ENCODE measurements around the gene WDR53.
"Not testable (repeated sequence)": the region's sequence is repeated elsewhere in the genome, so short reads cannot be mapped to it uniquely, and the experiment has no call there.

The WDR53 gene

DNA sequence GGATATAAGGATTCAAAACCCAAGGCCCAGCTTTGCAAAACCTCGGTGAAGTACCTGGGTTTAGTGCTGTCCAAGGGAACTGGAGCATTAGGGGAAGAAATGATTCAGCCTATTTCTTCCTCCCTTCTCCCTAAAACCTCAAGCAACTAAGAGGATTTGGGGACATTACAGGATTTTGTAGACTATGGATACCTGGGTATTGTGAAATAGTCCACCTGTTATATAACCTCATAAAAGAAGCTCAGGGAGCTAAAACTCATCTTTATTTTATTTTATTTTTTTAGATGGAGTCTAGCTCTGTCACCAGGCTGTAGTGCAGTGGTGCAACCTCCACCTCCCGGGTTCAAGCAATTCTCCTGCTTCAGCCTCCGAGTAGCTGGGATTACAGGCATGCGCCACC lies 44.5 kb downstream of the WDR53 start:
- POLR2A ChIA-PET, result interaction anchor here (0.6 kb wide), 1 partner anchor 17 kb away, joined by 5 read pairs; no protein-coding TSS in a partner anchor
- WGBS (ENCODE audit: insufficient coverage), result 100% methylated on average over 3 of the region's 4 CpGs
- H3K4me3 ChIP-seq (ENCODE audit: control insufficient read depth in 1 of 7, extremely low read depth in 1 of 7, insufficient read depth in 4 of 7, low read depth in 2 of 7, low read length in 6 of 7), result no peak overlapping the region

DNA sequence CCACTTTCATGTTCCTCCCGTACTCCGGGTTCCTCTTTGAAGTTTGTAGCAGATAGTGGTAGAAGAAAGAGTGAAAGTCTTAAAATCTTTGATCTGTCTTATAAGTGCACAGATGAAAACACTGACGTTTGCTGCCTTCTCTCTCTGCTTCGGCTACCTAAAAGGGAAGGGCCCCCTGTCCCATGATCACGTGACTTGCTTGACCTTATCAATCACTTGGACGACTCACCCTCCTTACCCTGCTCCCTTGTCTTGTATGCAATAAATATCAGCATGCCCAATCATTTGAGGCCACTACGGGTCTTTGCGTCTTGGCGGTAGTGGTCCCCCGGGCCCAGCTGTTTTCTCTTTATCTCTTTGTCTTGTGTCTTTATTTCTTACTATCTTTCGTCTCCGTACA lies 47.1 kb downstream of the WDR53 start:
- DNase-seq; H3K36me3 ChIP-seq (ENCODE audit: control insufficient read depth in 4 of 4, insufficient read depth in 4 of 4, low read length in 3 of 4); H3K4me1 ChIP-seq (ENCODE audit: control extremely low read depth in 1 of 4, control insufficient read depth in 4 of 4, insufficient read depth in 4 of 4, low read length in 3 of 4); POLR2A ChIA-PET; H3K27ac ChIP-seq (ENCODE audit: insufficient read depth in 1 of 2, low read depth in 1 of 2, low read length in 2 of 2, poor library complexity in 1 of 2, severe bottlenecking in 2 of 2); H3K4me3 ChIP-seq (ENCODE audit: control insufficient read depth in 1 of 7, extremely low read depth in 1 of 7, insufficient read depth in 4 of 7, low read depth in 2 of 7, low read length in 6 of 7); H3K27me3 ChIP-seq (replicated peaks in 2 of 5; ENCODE audit: control insufficient read depth in 4 of 5, insufficient read depth in 5 of 5, low read length in 4 of 5): not testable (repeated sequence)
- CTCF ChIA-PET, result interaction anchor here (1.0 to 5.4 kb wide), 4 partner anchors 32 to 69 kb away, joined by 3 to 49 read pairs (median 4); no protein-coding TSS in a partner anchor
- WGBS (ENCODE audit: insufficient coverage), result 95% methylated on average over 6 of the region's 12 CpGs
- peaks cover 0 to 56% (median 34%) of the 10 kb centered on the region in 5 experiments for H3K9me3 ChIP-seq (ENCODE audit: control extremely low read depth in 1 of 5, control insufficient read depth in 4 of 5, insufficient read depth in 2 of 5, low read depth in 1 of 5, low read length in 4 of 5)

More for the DNA sequence above, 44.5 kb downstream of the WDR53 start:
- DNase-seq, result no peak
- CTCF ChIA-PET, result interaction anchor here (0.6 to 5.4 kb wide), 12 partner anchors 14 to 256 kb away, joined by 3 to 49 read pairs (median 4); partner anchors contain the start of genes FBXO45 and WDR53
- Histone ChIP-seq H3K27me3 (replicated peaks in 2 of 5; ENCODE audit: control insufficient read depth in 4 of 5, insufficient read depth in 5 of 5, low read length in 4 of 5) (no peaks in the 10 kb centered on the region), H3K36me3 (ENCODE audit: control insufficient read depth in 4 of 4, insufficient read depth in 4 of 4, low read length in 3 of 4) (no peaks in the 10 kb centered on the region), H3K4me1 (ENCODE audit: control extremely low read depth in 1 of 4, control insufficient read depth in 4 of 4, insufficient read depth in 4 of 4, low read length in 3 of 4) (peaks cover 0 to 4% (median 3%) of the 10 kb centered on the region in 4 experiments), H3K27ac (ENCODE audit: insufficient read depth in 1 of 2, low read depth in 1 of 2, low read length in 2 of 2, poor library complexity in 1 of 2, severe bottlenecking in 2 of 2) (no peak overlapping the region), H3K9me3 (ENCODE audit: control extremely low read depth in 1 of 5, control insufficient read depth in 4 of 5, insufficient read depth in 2 of 5, low read depth in 1 of 5, low read length in 4 of 5) (peaks cover 0 to 34% (median 25%) of the 10 kb centered on the region in 5 experiments)

DNA sequence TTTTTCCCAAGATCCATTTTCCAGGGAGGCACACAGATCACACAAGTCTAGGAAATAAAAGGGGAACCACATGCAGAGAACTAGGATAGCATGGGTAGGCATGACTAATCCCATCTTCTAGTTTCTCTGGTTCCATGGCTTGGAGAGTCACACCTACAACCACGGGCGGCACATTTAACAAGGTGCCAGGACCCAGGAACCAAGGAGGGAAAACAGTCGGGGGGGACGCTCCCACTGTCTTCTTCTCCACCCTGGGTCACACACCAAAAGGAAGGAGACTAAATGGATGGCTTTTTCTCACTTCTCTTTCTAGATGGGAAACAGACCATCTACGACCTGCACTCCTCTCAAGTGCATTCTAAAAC lies 48.7 kb downstream of the WDR53 start:
- Histone ChIP-seq H3K27me3 (replicated peaks in 2 of 5; ENCODE audit: control insufficient read depth in 4 of 5, insufficient read depth in 5 of 5, low read length in 4 of 5) (no peaks in the 10 kb centered on the region), H3K4me1 (ENCODE audit: control extremely low read depth in 1 of 4, control insufficient read depth in 4 of 4, insufficient read depth in 4 of 4, low read length in 3 of 4) (no peaks in the 10 kb centered on the region), H3K4me3 (ENCODE audit: control insufficient read depth in 1 of 7, extremely low read depth in 1 of 7, insufficient read depth in 4 of 7, low read depth in 2 of 7, low read length in 6 of 7) (peak overlapping the region in 1 of 7 experiments; percentile 36), H3K36me3 (ENCODE audit: control insufficient read depth in 4 of 4, insufficient read depth in 4 of 4, low read length in 3 of 4) (no peaks in the 10 kb centered on the region), H3K27ac (ENCODE audit: insufficient read depth in 1 of 2, low read depth in 1 of 2, low read length in 2 of 2, poor library complexity in 1 of 2, severe bottlenecking in 2 of 2) (no peak overlapping the region), H3K9me3 (ENCODE audit: control extremely low read depth in 1 of 5, control insufficient read depth in 4 of 5, insufficient read depth in 2 of 5, low read depth in 1 of 5, low read length in 4 of 5) (peaks cover 0 to 58% (median 34%) of the 10 kb centered on the region in 5 experiments)
- 89% methylated on average over 3 of the region's 5 CpGs for WGBS (ENCODE audit: insufficient coverage)
- peak in 2 of 3 donors; percentile 32 to 44 for DNase-seq
- CTCF ChIA-PET, result interaction anchor here (0.6 to 1.7 kb wide), 2 partner anchors 9 to 32 kb away, joined by 3 to 5 read pairs; no protein-coding TSS in a partner anchor
- POLR2A ChIA-PET, result no interaction called here

DNA sequence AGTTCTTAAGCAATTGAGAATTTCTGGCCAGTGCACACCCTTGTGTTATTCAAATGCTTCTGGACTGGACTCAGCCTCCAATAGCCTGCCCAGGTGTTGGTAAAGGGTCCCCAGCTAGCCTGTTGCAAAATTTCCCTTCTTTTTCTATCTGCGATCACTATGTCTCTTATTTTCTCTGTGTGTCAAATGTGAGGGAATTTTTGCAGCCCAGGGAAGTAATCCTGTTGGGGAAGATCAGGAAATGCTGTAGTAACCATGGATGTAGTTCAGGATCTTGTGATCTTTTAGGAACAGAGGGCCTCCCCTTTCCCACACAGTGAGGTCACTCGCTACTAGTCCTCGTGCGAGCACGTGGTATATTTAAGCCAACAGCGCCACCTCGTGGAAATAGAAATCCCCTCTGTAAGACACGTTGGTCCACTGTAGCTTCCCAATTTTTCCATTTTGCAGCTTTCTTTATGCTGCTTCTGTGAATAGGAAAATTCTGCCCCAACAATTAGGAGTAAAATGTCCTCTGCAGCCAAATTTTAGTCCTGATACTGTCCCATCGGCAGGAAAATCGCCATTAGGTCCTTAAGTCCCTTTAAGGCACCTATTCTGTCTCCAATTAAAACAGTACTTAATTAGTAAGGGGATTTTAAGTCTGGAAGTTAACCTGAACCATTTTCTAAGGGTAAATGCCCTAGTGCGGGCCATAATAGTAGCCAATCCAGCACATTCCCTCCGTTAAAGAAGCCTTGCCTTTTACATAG lies 49.2 kb downstream of the WDR53 start:
- Histone ChIP-seq H3K9me3 (ENCODE audit: control extremely low read depth in 1 of 5, control insufficient read depth in 4 of 5, insufficient read depth in 2 of 5, low read depth in 1 of 5, low read length in 4 of 5) (peaks cover 0 to 58% (median 34%) of the 10 kb centered on the region in 5 experiments), H3K27ac (ENCODE audit: insufficient read depth in 1 of 2, low read depth in 1 of 2, low read length in 2 of 2, poor library complexity in 1 of 2, severe bottlenecking in 2 of 2) (no peak overlapping the region), H3K4me1 (ENCODE audit: control extremely low read depth in 1 of 4, control insufficient read depth in 4 of 4, insufficient read depth in 4 of 4, low read length in 3 of 4) (no peaks in the 10 kb centered on the region), H3K4me3 (ENCODE audit: control insufficient read depth in 1 of 7, extremely low read depth in 1 of 7, insufficient read depth in 4 of 7, low read depth in 2 of 7, low read length in 6 of 7) (peak overlapping the region in 1 of 7 experiments; percentile 4), H3K36me3 (ENCODE audit: control insufficient read depth in 4 of 4, insufficient read depth in 4 of 4, low read length in 3 of 4) (no peaks in the 10 kb centered on the region), H3K27me3 (replicated peaks in 2 of 5; ENCODE audit: control insufficient read depth in 4 of 5, insufficient read depth in 5 of 5, low read length in 4 of 5) (no peaks in the 10 kb centered on the region)
- CTCF ChIA-PET, result interaction anchor here (0.6 to 1.7 kb wide), 4 partner anchors 32 to 1125 kb away, joined by 3 to 5 read pairs (median 4); no protein-coding TSS in a partner anchor
- peak; percentile 49 to 69 (median 67) for DNase-seq
- WGBS (ENCODE audit: insufficient coverage), result 43% methylated on average over 4 of the region's 12 CpGs
- POLR2A ChIA-PET, result no interaction called here

DNA sequence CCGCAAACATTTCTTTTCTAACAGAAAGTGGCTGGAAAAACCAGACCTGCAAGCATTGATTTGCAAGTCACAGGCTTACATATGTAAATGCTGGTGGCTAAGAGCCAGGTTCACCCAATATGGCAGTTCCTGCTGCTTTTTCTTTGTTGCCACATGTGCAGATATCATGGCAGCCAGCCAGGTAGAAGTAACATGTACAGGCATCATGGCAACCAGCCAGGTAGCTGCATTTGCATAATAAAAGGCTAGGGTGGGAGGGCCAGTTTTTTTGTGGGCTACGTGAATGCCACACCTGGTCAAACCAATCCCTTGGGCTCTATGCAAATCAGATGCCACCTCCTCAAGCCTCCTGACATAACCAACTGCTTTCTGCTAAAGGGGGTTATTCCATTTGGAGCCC lies 50.4 kb downstream of the WDR53 start:
- WGBS (ENCODE audit: insufficient coverage), result 87% methylated on average over 2 of the region's 2 CpGs
- peak in 2 of 3 donors; percentile 28 to 51 for DNase-seq
- ChIA-PET CTCF (interaction anchor here (0.6 to 1.7 kb wide), 6 partner anchors 9 to 297 kb away, joined by 3 to 5 read pairs (median 4); no protein-coding TSS in a partner anchor), POLR2A (no interaction called here)
- Histone ChIP-seq H3K4me1 (ENCODE audit: control extremely low read depth in 1 of 4, control insufficient read depth in 4 of 4, insufficient read depth in 4 of 4, low read length in 3 of 4) (no peaks in the 10 kb centered on the region), H3K27ac (ENCODE audit: insufficient read depth in 1 of 2, low read depth in 1 of 2, low read length in 2 of 2, poor library complexity in 1 of 2, severe bottlenecking in 2 of 2) (no peak overlapping the region), H3K9me3 (ENCODE audit: control extremely low read depth in 1 of 5, control insufficient read depth in 4 of 5, insufficient read depth in 2 of 5, low read depth in 1 of 5, low read length in 4 of 5) (peaks cover 0 to 60% (median 34%) of the 10 kb centered on the region in 5 experiments), H3K27me3 (replicated peaks in 2 of 5; ENCODE audit: control insufficient read depth in 4 of 5, insufficient read depth in 5 of 5, low read length in 4 of 5) (no peaks in the 10 kb centered on the region), H3K36me3 (ENCODE audit: control insufficient read depth in 4 of 4, insufficient read depth in 4 of 4, low read length in 3 of 4) (no peaks in the 10 kb centered on the region), H3K4me3 (ENCODE audit: control insufficient read depth in 1 of 7, extremely low read depth in 1 of 7, insufficient read depth in 4 of 7, low read depth in 2 of 7, low read length in 6 of 7) (no peak overlapping the region)

DNA sequence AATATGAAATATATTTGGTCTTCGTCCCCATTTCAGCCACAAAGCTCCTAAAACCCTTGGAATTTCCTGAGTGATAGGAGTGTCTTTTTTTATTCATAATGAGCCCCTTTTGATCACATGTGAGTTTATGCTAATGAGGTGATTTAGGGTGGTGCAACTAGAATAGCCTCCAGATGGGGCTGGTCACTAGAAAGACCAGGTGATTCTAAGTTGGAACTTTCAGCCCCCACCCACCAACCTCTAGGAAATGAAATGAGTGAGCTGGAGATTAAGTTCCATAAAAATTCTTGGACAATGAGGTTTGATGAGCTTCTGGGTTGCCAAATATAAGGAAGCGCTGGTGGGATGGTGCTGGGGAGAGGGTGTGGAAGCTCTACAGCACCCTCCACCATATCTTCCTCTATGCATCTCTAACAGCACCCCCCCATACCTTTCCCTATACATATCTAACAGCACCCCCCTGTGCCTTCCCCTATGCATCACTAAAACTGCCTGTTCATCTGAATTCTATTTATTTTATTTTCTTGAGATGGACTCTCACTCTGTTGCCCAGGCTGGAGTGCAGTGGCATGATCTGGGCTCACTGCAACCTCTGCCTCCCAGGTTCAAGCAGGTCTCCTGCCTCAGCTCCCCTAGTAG lies 51.1 kb downstream of the WDR53 start:
- no CpG with 5 or more reads among the region's 2 CpGs for WGBS (ENCODE audit: insufficient coverage)
- DNase-seq, result no peak
- no peaks in the 10 kb centered on the region for H3K4me1 ChIP-seq (ENCODE audit: control extremely low read depth in 1 of 4, control insufficient read depth in 4 of 4, insufficient read depth in 4 of 4, low read length in 3 of 4)
- no peaks in the 10 kb centered on the region for H3K27me3 ChIP-seq (replicated peaks in 2 of 5; ENCODE audit: control insufficient read depth in 4 of 5, insufficient read depth in 5 of 5, low read length in 4 of 5)
- CTCF ChIA-PET, result interaction anchor here (0.6 to 1.1 kb wide), 6 partner anchors 10 to 298 kb away, joined by 3 to 5 read pairs (median 3); no protein-coding TSS in a partner anchor
- no peak overlapping the region for H3K4me3 ChIP-seq (ENCODE audit: control insufficient read depth in 1 of 7, extremely low read depth in 1 of 7, insufficient read depth in 4 of 7, low read depth in 2 of 7, low read length in 6 of 7)
- H3K9me3 ChIP-seq (ENCODE audit: control extremely low read depth in 1 of 5, control insufficient read depth in 4 of 5, insufficient read depth in 2 of 5, low read depth in 1 of 5, low read length in 4 of 5), result peaks cover 0 to 59% (median 34%) of the 10 kb centered on the region in 5 experiments
- POLR2A ChIA-PET, result no interaction called here
- H3K36me3 ChIP-seq (ENCODE audit: control insufficient read depth in 4 of 4, insufficient read depth in 4 of 4, low read length in 3 of 4), result no peaks in the 10 kb centered on the region
- no peak overlapping the region for H3K27ac ChIP-seq (ENCODE audit: insufficient read depth in 1 of 2, low read depth in 1 of 2, low read length in 2 of 2, poor library complexity in 1 of 2, severe bottlenecking in 2 of 2)
